H1 (cell line): ENCODE measurements around the gene DCP2.

ENCODE experiments used
- BCL11A ChIP-seq, 2 experiments: IDR thresholded peaks; one replicate each; pipeline ENCODE4 v1.6.1; 2011; ENCODE audit warnings: low read depth in 2 of 2, low read length in 2 of 2, mild to moderate bottlenecking in 2 of 2
- CHD2 ChIP-seq: IDR thresholded peaks from 2 replicates; pipeline ENCODE4 v1.6.1; 2012; ENCODE audit warnings: low read length, improper control_type of control experiment
- MAFK ChIP-seq: IDR thresholded peaks from 2 replicates; pipeline ENCODE4 v1.6.1; 2012; ENCODE audit warnings: low read depth, mild to moderate bottlenecking, improper control_type of control experiment, low read length
- POLR2A ChIP-seq, 2 experiments: IDR thresholded peaks; 1 replicate in 1 of 2; 2 replicates in 1 of 2; pipeline ENCODE4 v1.6.1; 2011; ENCODE audit warnings: low read depth in 2 of 2, low read length in 2 of 2, mild to moderate bottlenecking in 2 of 2; ENCODE audit errors: control extremely low read depth in 1 of 2
- SIX5 ChIP-seq: IDR thresholded peaks from 2 replicates; pipeline ENCODE4 v1.6.1; 2011; ENCODE audit warnings: mild to moderate bottlenecking, low read depth, low read length
- SUZ12 ChIP-seq: fragments of 200-600 bp; sonication (generic); IDR thresholded peaks from 2 replicates; pipeline ENCODE4 v1.6.1; 2012; ENCODE audit warnings: mild to moderate bottlenecking, inconsistent platforms, low read length, moderate library complexity, mixed read lengths
- TAF1 ChIP-seq: IDR thresholded peaks from 2 replicates; pipeline ENCODE4 v1.6.1; 2011; ENCODE audit warnings: mild to moderate bottlenecking, low read depth, low read length
- YY1 ChIP-seq: IDR thresholded peaks from 2 replicates; pipeline ENCODE4 v1.6.1; 2011; ENCODE audit warnings: low read depth, mild to moderate bottlenecking, low read length
- TF ChIP-seq, protein P1 (sequence below), 3 experiments: IDR thresholded peaks; 1 replicate in 2 of 3; 2 replicates in 1 of 3; pipeline versions ENCODE4 v1.5.1 to v1.6.1; 2011; ENCODE audit warnings: low read length in 3 of 3, mild to moderate bottlenecking in 3 of 3, inconsistent platforms in 2 of 3, low read depth in 1 of 3, moderate library complexity in 1 of 3; ENCODE audit not compliant: insufficient read depth in 1 of 3; ENCODE audit errors: control extremely low read depth in 1 of 3

DNA sequence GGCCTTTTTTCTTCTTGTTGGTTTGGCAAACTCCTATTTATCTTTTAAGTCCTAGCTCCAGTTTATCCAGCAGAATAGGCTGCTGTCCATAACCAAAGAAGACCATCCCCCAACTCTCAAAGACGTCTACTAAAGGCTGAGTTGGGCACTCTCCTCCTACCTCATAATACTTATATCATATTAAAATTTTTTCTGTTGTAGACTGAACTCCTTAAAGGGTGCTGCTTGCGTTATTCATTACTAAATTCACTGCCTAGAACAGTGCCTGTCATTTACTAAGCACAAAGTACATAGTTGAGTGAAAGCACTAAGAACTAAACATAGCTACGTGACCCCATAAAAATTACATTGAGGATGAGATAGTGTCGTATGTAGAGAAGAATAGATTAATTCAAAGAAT, 21.7 kb downstream of the DCP2 start:
- no peak for TF ChIP-seq TAF1
- TF ChIP-seq MAFK: no peak
- no peak for TF ChIP-seq CHD2
- TF ChIP-seq BCL11A (IDR thresholded peaks at IDR 0.05; ENCODE audit: low read depth in 2 of 2, low read length in 2 of 2): no peak
- no peak for TF ChIP-seq YY1
- no peak for TF ChIP-seq SUZ12
- no peak for TF ChIP-seq SIX5
- no peak for TF ChIP-seq POLR2A (IDR thresholded peaks at IDR 0.05; ENCODE audit: control extremely low read depth in 1 of 2, low read depth in 2 of 2, low read length in 2 of 2)
- TF ChIP-seq, protein P1, sequence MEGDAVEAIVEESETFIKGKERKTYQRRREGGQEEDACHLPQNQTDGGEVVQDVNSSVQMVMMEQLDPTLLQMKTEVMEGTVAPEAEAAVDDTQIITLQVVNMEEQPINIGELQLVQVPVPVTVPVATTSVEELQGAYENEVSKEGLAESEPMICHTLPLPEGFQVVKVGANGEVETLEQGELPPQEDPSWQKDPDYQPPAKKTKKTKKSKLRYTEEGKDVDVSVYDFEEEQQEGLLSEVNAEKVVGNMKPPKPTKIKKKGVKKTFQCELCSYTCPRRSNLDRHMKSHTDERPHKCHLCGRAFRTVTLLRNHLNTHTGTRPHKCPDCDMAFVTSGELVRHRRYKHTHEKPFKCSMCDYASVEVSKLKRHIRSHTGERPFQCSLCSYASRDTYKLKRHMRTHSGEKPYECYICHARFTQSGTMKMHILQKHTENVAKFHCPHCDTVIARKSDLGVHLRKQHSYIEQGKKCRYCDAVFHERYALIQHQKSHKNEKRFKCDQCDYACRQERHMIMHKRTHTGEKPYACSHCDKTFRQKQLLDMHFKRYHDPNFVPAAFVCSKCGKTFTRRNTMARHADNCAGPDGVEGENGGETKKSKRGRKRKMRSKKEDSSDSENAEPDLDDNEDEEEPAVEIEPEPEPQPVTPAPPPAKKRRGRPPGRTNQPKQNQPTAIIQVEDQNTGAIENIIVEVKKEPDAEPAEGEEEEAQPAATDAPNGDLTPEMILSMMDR (IDR thresholded peaks at IDR 0.05; ENCODE audit: control extremely low read depth in 1 of 3, insufficient read depth in 1 of 3, low read depth in 1 of 3, low read length in 3 of 3): no peak
